DND-41 (cell line): ENCODE data around the gene PIP4P1.

Experiments used
- EZH2 ChIP-seq: IDR thresholded peaks from 3 replicates; pipeline ENCODE4 v1.6.1; 2012; ENCODE audit warnings: borderline replicate concordance, low read depth, mild to moderate bottlenecking, moderate library complexity, low read length, inconsistent platforms; ENCODE audit not compliant: severe bottlenecking
- TF ChIP-seq, protein P1 (sequence below): IDR thresholded peaks from 2 replicates; pipeline ENCODE4 v1.5.1; 2012; ENCODE audit warnings: borderline replicate concordance, low read length, moderate library complexity, mild to moderate bottlenecking; ENCODE audit not compliant: poor library complexity, severe bottlenecking; ENCODE audit errors: extremely low read depth

DNA sequence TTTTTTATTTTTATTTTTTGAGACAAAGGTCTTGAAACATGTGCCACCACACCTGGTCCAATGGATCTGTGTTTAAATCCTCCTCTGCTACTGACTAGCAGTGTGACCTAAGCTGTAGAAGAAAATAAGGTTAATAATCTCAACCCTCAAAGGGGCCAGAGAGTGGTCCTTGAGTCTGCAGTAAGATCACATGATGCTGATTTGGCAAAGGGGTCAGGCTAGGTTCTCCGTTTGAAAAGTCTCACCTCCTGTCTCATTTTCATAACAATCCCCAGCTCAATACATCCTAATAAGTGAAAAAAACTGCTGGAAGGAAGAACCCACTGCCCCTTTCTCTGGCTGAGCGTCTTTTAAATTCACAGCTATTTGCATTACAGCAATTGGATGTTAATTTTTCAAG is 40.0 kb downstream of the PIP4P1 start:
- TF ChIP-seq, protein P1, sequence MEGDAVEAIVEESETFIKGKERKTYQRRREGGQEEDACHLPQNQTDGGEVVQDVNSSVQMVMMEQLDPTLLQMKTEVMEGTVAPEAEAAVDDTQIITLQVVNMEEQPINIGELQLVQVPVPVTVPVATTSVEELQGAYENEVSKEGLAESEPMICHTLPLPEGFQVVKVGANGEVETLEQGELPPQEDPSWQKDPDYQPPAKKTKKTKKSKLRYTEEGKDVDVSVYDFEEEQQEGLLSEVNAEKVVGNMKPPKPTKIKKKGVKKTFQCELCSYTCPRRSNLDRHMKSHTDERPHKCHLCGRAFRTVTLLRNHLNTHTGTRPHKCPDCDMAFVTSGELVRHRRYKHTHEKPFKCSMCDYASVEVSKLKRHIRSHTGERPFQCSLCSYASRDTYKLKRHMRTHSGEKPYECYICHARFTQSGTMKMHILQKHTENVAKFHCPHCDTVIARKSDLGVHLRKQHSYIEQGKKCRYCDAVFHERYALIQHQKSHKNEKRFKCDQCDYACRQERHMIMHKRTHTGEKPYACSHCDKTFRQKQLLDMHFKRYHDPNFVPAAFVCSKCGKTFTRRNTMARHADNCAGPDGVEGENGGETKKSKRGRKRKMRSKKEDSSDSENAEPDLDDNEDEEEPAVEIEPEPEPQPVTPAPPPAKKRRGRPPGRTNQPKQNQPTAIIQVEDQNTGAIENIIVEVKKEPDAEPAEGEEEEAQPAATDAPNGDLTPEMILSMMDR = no peak
- TF ChIP-seq EZH2 = no peak
